Ishikawa (cell line): Measurements from ENCODE around the gene ZNF205.
A peak's percentile ranks its signal among the peaks of the same experiment; 100 is the strongest.

Experiments used
- CEBPB ChIP-seq: IDR thresholded peaks from 2 replicates; pipeline ENCODE4 v1.6.1; 2012
- CREB1 ChIP-seq: IDR thresholded peaks from 2 replicates; pipeline ENCODE4 v1.6.1; 2012; ENCODE audit warnings: low read depth
- EGR1 ChIP-seq: IDR thresholded peaks from 2 replicates; pipeline ENCODE4 v1.6.1; 2012
- EP300 ChIP-seq: IDR thresholded peaks from 2 replicates; pipeline ENCODE4 v1.6.1; 2012; ENCODE audit warnings: borderline replicate concordance
- FOXM1 ChIP-seq: IDR thresholded peaks from 2 replicates; pipeline ENCODE4 v1.6.1; 2012; ENCODE audit warnings: low read depth, borderline replicate concordance
- MAX ChIP-seq: IDR thresholded peaks from 2 replicates; pipeline ENCODE4 v1.6.1; 2012
- NFIC ChIP-seq: IDR thresholded peaks from 2 replicates; pipeline ENCODE4 v1.6.1; 2012
- RAD21 ChIP-seq: IDR thresholded peaks from 2 replicates; pipeline ENCODE4 v1.6.1; 2012; ENCODE audit warnings: low read depth
- REST ChIP-seq: IDR thresholded peaks from 2 replicates; pipeline ENCODE4 v1.6.1; 2012; ENCODE audit warnings: low read depth, mild to moderate bottlenecking
- TAF1 ChIP-seq: IDR thresholded peaks from 2 replicates; pipeline ENCODE4 v1.6.1; 2012; ENCODE audit warnings: low read depth, mild to moderate bottlenecking
- TCF12 ChIP-seq: IDR thresholded peaks from 2 replicates; pipeline ENCODE4 v1.6.1; 2012; ENCODE audit warnings: low read depth
- TEAD4 ChIP-seq: IDR thresholded peaks from 2 replicates; pipeline ENCODE4 v1.6.1; 2012
- USF1 ChIP-seq: IDR thresholded peaks from 2 replicates; pipeline ENCODE4 v1.6.1; 2012
- YY1 ChIP-seq: IDR thresholded peaks from 2 replicates; pipeline ENCODE4 v1.6.1; 2012; ENCODE audit warnings: low read depth
- ZBTB7A ChIP-seq: IDR thresholded peaks from 2 replicates; pipeline ENCODE4 v1.6.1; 2012; ENCODE audit warnings: low read depth

The ZNF205 gene

DNA sequence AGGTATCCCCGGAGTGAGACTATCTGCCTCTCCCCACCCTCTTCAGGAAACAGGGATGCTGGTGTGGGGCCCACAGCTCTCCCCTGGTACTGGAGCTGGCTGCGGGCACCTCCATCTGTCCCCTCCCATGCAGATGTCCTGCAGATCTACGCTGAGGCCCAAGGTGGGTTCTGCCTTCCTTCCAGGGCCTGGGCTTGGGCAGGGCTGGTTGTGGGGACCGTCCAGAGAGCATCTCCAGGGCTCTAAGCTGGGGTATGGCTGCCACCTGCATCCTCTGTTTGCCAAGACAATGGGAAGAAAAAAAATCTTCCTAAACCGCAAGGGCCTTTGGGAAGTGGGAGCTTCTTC lies 35.3 kb downstream of the ZNF205 start:
- TF ChIP-seq TCF12 (no peak), EP300 (no peak)

- TF ChIP-seq MAX (no peak), ZBTB7A (no peak), EGR1 (no peak), YY1 (no peak), RAD21 (no peak), TEAD4 (no peak), REST (no peak), TCF12 (no peak), NFIC (no peak), EP300 (no peak), USF1 (no peak), CEBPB (no peak), CREB1 (no peak), TAF1 (no peak), FOXM1 (no peak)
Measured at GRCh38 chr16:3148256-3149192, 36.1 kb downstream of the ZNF205 start.

DNA sequence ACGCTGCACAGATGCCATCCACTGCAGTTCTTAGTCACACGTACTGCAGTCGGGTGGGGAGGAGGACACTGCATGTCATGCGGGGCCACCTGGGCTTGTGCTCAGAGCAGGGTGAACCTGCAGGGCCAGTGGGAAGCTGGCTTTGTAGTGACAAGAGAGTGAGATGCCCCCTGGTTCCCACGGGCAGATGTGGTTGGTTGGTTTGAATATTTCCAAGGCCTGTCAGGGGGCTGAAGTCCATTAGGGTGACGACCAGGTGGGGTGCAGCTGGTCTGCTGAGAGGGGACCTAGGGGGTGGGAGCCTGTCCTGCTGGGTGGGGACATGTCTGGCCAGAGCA lies 36.8 kb downstream of the ZNF205 start:
- TF ChIP-seq EP300: no peak
- TF ChIP-seq RAD21: no peak
- TF ChIP-seq TEAD4: no peak
- TF ChIP-seq ZBTB7A: no peak
- TF ChIP-seq TAF1: no peak

DNA sequence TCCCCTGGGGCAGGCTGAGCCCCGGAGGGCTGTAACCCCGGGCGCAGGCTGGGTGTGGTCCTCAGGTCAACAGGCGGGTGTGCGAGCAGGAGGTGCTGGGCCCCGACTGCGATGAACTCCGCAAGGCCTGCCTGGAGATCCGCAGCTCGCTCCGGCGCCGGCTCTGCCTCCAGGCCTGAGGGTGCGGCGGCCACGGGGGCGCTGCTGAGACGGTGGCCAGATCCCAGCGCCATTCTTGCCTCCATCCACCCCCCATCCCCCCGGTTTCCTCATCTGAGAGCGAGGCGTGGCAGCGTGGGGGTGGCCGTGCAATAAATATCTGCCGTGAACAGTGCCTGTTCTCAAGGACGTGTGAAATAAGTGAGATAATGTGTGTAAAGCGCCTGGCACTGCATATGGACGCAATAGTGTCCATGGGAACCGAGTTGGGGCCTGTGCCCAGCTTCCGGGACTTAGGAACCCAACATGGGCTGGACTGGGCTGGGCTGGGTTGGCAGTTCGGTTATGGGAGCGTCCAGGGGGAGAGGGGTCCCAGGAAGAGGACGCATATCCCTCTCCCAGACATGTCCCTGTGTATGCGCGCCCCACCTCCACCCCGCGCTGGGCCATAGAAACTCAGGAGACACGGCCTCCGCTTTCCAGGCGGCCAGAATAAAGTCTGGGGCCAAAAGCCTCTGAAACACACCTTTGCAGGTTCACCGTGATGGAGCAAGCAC lies 37.4 kb downstream of the ZNF205 start:
- peak; percentile 83 for TF ChIP-seq YY1
- no peak; the same call in 1 of the 2 replicates for TF ChIP-seq TAF1
- TF ChIP-seq FOXM1: no peak
- TF ChIP-seq EP300: no peak
- peak; percentile 19; the same call in 1 of the 2 replicates for TF ChIP-seq RAD21
- TF ChIP-seq MAX: 0 out of 2 replicates have a peak, but pooled peaks have one; percentile 15

- TF ChIP-seq USF1 (peak; percentile 35), TCF12 (peak; percentile 50), EGR1 (no peak), EP300 (no peak), TAF1 (no peak), REST (no peak), CEBPB (peak; percentile 26; the same call in 1 of the 2 replicates), CREB1 (no peak), FOXM1 (no peak), RAD21 (no peak; the same call in 1 of the 2 replicates), MAX (peak; percentile 43), ZBTB7A (peak; percentile 25; the same call in 1 of the 2 replicates), NFIC (peak; percentile 22; the same call in 1 of the 2 replicates), YY1 (peak; percentile 15; the same call in 1 of the 2 replicates), TEAD4 (peak; percentile 92)
Measured at GRCh38 chr16:3150346-3151218, 38.2 kb downstream of the ZNF205 start.
